Keratinocyte (primary cell): ENCODE data around the gene MNAT1. TPM values are rescaled to one million over a fixed set of nuclear protein-coding genes. Genes with fewer than 3 reads are reported as not detected.

Experiments used
- DNase-seq: peaks from one replicate; pipeline ENCODE4 v3.0.0-alpha.2; 2011; ENCODE audit warnings: low read depth, missing footprints, low spot score
- FAIRE-seq: peaks from 2 replicates; lab custom pipeline; 2011; peaks lifted over from hg19 to GRCh38; lab: Jason Lieb, UNC
- H2AFZ ChIP-seq: 2 replicates; pipeline ENCODE4 v1.6.0; 2012; ENCODE audit warnings: low read length, control low read depth, inconsistent platforms; ENCODE audit not compliant: control insufficient read depth
- H3K27ac ChIP-seq: 2 replicates; pipeline ENCODE4 v1.5.1; 2011; ENCODE audit warnings: low read length; ENCODE audit not compliant: control insufficient read depth, insufficient read depth
- H3K27me3 ChIP-seq: 3 replicates; pipeline ENCODE4 v1.6.0; 2011; ENCODE audit warnings: low read length; ENCODE audit not compliant: control insufficient read depth, insufficient read depth; ENCODE audit errors: extremely low read depth
- H3K36me3 ChIP-seq, 2 experiments: 2 replicates in 1 of 2; 3 replicates in 1 of 2; pipeline ENCODE4 v1.5.1; 2011; ENCODE audit warnings: low read length in 2 of 2, mild to moderate bottlenecking in 1 of 2; ENCODE audit not compliant: control insufficient read depth in 2 of 2, insufficient read depth in 2 of 2; ENCODE audit errors: extremely low read depth in 1 of 2
- H3K4me1 ChIP-seq: 3 replicates; pipeline ENCODE4 v1.5.1; 2011; ENCODE audit warnings: low read length; ENCODE audit not compliant: control insufficient read depth, insufficient read depth; ENCODE audit errors: extremely low read depth
- H3K4me2 ChIP-seq: 3 replicates; pipeline ENCODE4 v1.6.0; 2011; ENCODE audit warnings: low read depth, low read length; ENCODE audit not compliant: control insufficient read depth, insufficient read depth; ENCODE audit errors: extremely low read depth
- H3K4me3 ChIP-seq, 3 experiments: fragments of 200-600 bp in 1 of 3; sonication (generic) in 1 of 3; 2 replicates in 2 of 3; 3 replicates in 1 of 3; pipeline ENCODE4 v1.5.1; 2011 to 2016; ENCODE audit warnings: low read length in 3 of 3, mild to moderate bottlenecking in 3 of 3, control low read depth in 2 of 3, inconsistent platforms in 1 of 3, low read depth in 1 of 3, mixed read lengths in 1 of 3, mixed run types in 1 of 3, moderate library complexity in 1 of 3; ENCODE audit not compliant: control insufficient read depth in 2 of 3, insufficient read depth in 2 of 3; ENCODE audit errors: extremely low read depth in 1 of 3
- H3K79me2 ChIP-seq: 2 replicates; pipeline ENCODE4 v1.6.0; 2012; ENCODE audit warnings: low read length; ENCODE audit not compliant: control insufficient read depth, insufficient read depth
- H3K9ac ChIP-seq: 3 replicates; pipeline ENCODE4 v1.6.0; 2011; ENCODE audit warnings: low read length; ENCODE audit not compliant: control insufficient read depth, insufficient read depth; ENCODE audit errors: extremely low read depth
- H3K9me1 ChIP-seq: 3 replicates; pipeline ENCODE4 v1.6.0; 2011; ENCODE audit warnings: low read length; ENCODE audit not compliant: control insufficient read depth, insufficient read depth; ENCODE audit errors: extremely low read depth
- H3K9me3 ChIP-seq: 2 replicates; pipeline ENCODE4 v1.5.1; 2012; ENCODE audit warnings: low read depth, low read length; ENCODE audit not compliant: control insufficient read depth
- H4K20me1 ChIP-seq: 3 replicates; pipeline ENCODE4 v1.6.0; 2011; ENCODE audit warnings: low read length; ENCODE audit not compliant: control insufficient read depth, insufficient read depth; ENCODE audit errors: extremely low read depth
- CTCF ChIP-seq, 3 experiments: IDR thresholded peaks in 1 of 3; conservative IDR thresholded peaks in 1 of 3; optimal IDR thresholded peaks in 1 of 3; 2 replicates in 2 of 3; 3 replicates in 1 of 3; pipeline versions ENCODE3 to v1.5.1; 2011; ENCODE audit warnings: low read length in 3 of 3, mild to moderate bottlenecking in 3 of 3, moderate library complexity in 2 of 3, control low read depth in 1 of 3, inconsistent platforms in 1 of 3; ENCODE audit not compliant: insufficient read depth in 2 of 3; ENCODE audit errors: extremely low read depth in 1 of 3
- EZH2 ChIP-seq: IDR thresholded peaks from one replicate; pipeline ENCODE4 v1.6.1; 2012; ENCODE audit warnings: inconsistent platforms, mild to moderate bottlenecking, low read length, moderate library complexity
- dilution Hi-C: fragments of 300-500 bp; cut with MboI; formaldehyde crosslinking; loops from one replicate; pipeline ENCODE4 v1.7.0; 2020; ENCODE audit warnings: low sequenced_read_pairs; ENCODE audit not compliant: extremely low pct_ligation_motif_present
- polyA plus RNA-seq, 5 experiments: library from polyadenylated mRNA; depleted of rRNA in 3 of 5; stranded (reverse) in 3 of 5; stranded (forward) in 1 of 5; unstranded in 1 of 5; fragments of >200 nt; gene quantifications; 1 replicate in 1 of 5; 2 replicates in 3 of 5; 3 replicates in 1 of 5; pipeline versions ENCODE4 v1.2.1 to v1.2.3, GENCODE V29; 2011 to 2012; ENCODE audit warnings: missing spikeins in 2 of 5, low read depth in 1 of 5, low replicate concordance in 1 of 5

MNAT1 gene
- polyA plus RNA-seq, 1 donor (not counting 4 experiments of a cell fraction or from before 2014, with no cell fraction given), result 79.5 TPM

DNA sequence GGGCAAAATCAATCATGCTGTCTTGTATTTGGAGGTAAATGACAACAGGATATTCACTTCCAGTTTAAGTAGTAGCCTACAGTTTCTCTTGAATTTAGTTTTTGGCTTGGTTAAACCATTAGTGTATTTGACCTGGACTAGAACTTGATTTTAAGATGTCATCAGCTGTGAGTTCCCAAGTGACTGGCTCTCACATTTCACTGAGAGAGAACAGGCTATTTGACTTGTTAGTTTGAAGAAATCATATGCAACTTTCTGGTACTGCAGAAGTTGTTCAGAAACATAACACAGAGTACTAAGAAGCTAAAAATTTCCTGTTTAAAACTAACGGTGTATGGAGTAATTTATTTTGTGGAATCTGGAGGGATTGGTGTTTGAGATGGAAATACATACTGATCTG, 22.3 kb downstream of the MNAT1 start:
- Histone ChIP-seq H3K9me1 (no peaks in the 10 kb centered on the region), H3K4me1 (peaks cover 55% of the 10 kb centered on the region), H3K4me2 (peak overlapping the region; percentile 74), H3K36me3 (peaks cover 0 to 6% of the 10 kb centered on the region in 2 experiments), H3K79me2 (peaks cover 57% of the 10 kb centered on the region), H3K27me3 (no peaks in the 10 kb centered on the region), H3K9me3 (no peaks in the 10 kb centered on the region), H3K27ac (peak overlapping the region; percentile 89), H3K4me3 (peak overlapping the region in 1 of 3 experiments; percentile 45), H2AFZ (no peak overlapping the region), H3K9ac (peak overlapping the region; percentile 61), H4K20me1 (no peaks in the 10 kb centered on the region)
- TF ChIP-seq EZH2 (no peak), CTCF (optimal IDR thresholded peaks at IDR 0.05 in 1 of 3, IDR thresholded peaks at IDR 0.05 in 1 of 3, conservative IDR thresholded peaks at IDR 0.05 in 1 of 3; ENCODE audit: extremely low read depth in 1 of 3, insufficient read depth in 2 of 3, low read length in 3 of 3) (no peak)
- FAIRE-seq (peak; percentile 55), DNase-seq (no peak)
- dilution Hi-C loops, result no loop called here

- Histone ChIP-seq H3K4me2 (peak overlapping the region; percentile 74), H2AFZ (no peak overlapping the region), H3K79me2 (peaks cover 58% of the 10 kb centered on the region), H3K4me1 (peaks cover 55% of the 10 kb centered on the region), H3K36me3 (peaks cover 0 to 6% of the 10 kb centered on the region in 2 experiments), H3K27ac (peak overlapping the region; percentile 89), H4K20me1 (no peaks in the 10 kb centered on the region), H3K27me3 (no peaks in the 10 kb centered on the region), H3K9me1 (no peaks in the 10 kb centered on the region), H3K9me3 (no peaks in the 10 kb centered on the region), H3K9ac (peak overlapping the region; percentile 61), H3K4me3 (peak overlapping the region in 2 of 3 experiments; percentile 39 to 45)
- FAIRE-seq, result no peak
- DNase-seq, result peak; percentile 66
- dilution Hi-C loops, result no loop called here
- no peak for TF ChIP-seq EZH2
- no peak for TF ChIP-seq CTCF (optimal IDR thresholded peaks at IDR 0.05 in 1 of 3, IDR thresholded peaks at IDR 0.05 in 1 of 3, conservative IDR thresholded peaks at IDR 0.05 in 1 of 3; ENCODE audit: extremely low read depth in 1 of 3, insufficient read depth in 2 of 3, low read length in 3 of 3)
Observed at GRCh38 chr14:60757567-60758002, 23.0 kb downstream of the MNAT1 start.
